Astrocyte of the cerebellum (primary cell): ENCODE data around the gene HORMAD2.

Experiments used
- DNase-seq: peaks from one replicate; pipeline ENCODE4 v3.0.0-alpha.2; 2011; ENCODE audit warnings: low read depth
- H3K4me3 ChIP-seq: 2 replicates; pipeline ENCODE4 v1.5.1; 2011; ENCODE audit warnings: mild to moderate bottlenecking, low read depth, low read length, moderate library complexity
- CTCF ChIP-seq: IDR thresholded peaks from 2 replicates; pipeline ENCODE4 v1.5.1; 2012; ENCODE audit warnings: low read length, low read depth, moderate library complexity, mild to moderate bottlenecking; ENCODE audit errors: missing control alignments
- in situ Hi-C: cut with HindIII; loops from 2 replicates; pipeline ENCODE4 v1.10.0; 2017; ENCODE audit warnings: low sequenced_read_pairs

HORMAD2 gene

GRCh38 chr22:30044881-30045493, 35.3 kb upstream of the HORMAD2 start:
- H3K4me3 ChIP-seq: no peak overlapping the region
- no peak for TF ChIP-seq CTCF
- DNase-seq: no peak
- in situ Hi-C loops: no loop called here

GRCh38 chr22:30045494-30045887, 34.8 kb upstream of the HORMAD2 start:
- no peak overlapping the region for H3K4me3 ChIP-seq
- in situ Hi-C loops: no loop called here
- no peak for TF ChIP-seq CTCF
- DNase-seq: no peak

GRCh38 chr22:30045901-30046715, 34.2 kb upstream of the HORMAD2 start:
- no peak for TF ChIP-seq CTCF
- DNase-seq: no peak
- no peak overlapping the region for H3K4me3 ChIP-seq
- in situ Hi-C loops: no loop called here

GRCh38 chr22:30046716-30047363, 33.4 kb upstream of the HORMAD2 start:
- TF ChIP-seq CTCF: no peak
- in situ Hi-C loops: no loop called here

GRCh38 chr22:30047364-30047738, 32.9 kb upstream of the HORMAD2 start:
- in situ Hi-C loops: no loop called here
- DNase-seq: no peak
- no peak for TF ChIP-seq CTCF
- H3K4me3 ChIP-seq: no peak overlapping the region

More at GRCh38 chr22:30046716-30047363, 33.4 kb upstream of the HORMAD2 start:
- H3K4me3 ChIP-seq: no peak overlapping the region
- no peak for DNase-seq

- no peak for DNase-seq
- in situ Hi-C loops: no loop called here
- no peak overlapping the region for H3K4me3 ChIP-seq
- no peak for TF ChIP-seq CTCF
These were observed 31.6 kb upstream of the HORMAD2 start for GRCh38 chr22:30048681-30049080.
